Measurements from ENCODE around the gene LRRC34.

The LRRC34 gene

GRCh38 chr3:169813278-169813677 lies 574 bp upstream of the LRRC34 start:
- Histone ChIP-seq H3K27ac (ENCODE audit: low read length) (no peak overlapping the region), H3K27me3 (ENCODE audit: insufficient read depth, low read length) (peaks cover 38% of the 10 kb centered on the region), H3K36me3 (ENCODE audit: insufficient read depth, low read depth, low read length) (no peaks in the 10 kb centered on the region), H3K9me3 (ENCODE audit: insufficient read depth, low read depth, low read length) (peaks cover 5% of the 10 kb centered on the region; the same call in 1 of the 2 replicates), H3K4me1 (ENCODE audit: insufficient read depth, low read length) (peaks cover 10% of the 10 kb centered on the region; the same call in 1 of the 2 replicates), H3K9ac (ENCODE audit: low read depth, low read length) (peak overlapping the region; percentile 71; the same call in 1 of the 2 replicates), H3K4me3 (ENCODE audit: low read length) (peak overlapping the region; percentile 88)

GRCh38 chr3:169811631-169812331 lies 923 bp downstream of the LRRC34 start:
- Histone ChIP-seq H3K9ac (ENCODE audit: low read depth, low read length) (peak overlapping the region; percentile 71; the same call in 1 of the 2 replicates), H3K4me3 (ENCODE audit: low read length) (peak overlapping the region; percentile 88), H3K27ac (ENCODE audit: low read length) (no peak overlapping the region)

GRCh38 chr3:169809230-169809795 lies 3.4 kb downstream of the LRRC34 start:
- peaks cover 32% of the 10 kb centered on the region for H3K27me3 ChIP-seq (ENCODE audit: insufficient read depth, low read length)
- peaks cover 10% of the 10 kb centered on the region; the same call in 1 of the 2 replicates for H3K4me1 ChIP-seq (ENCODE audit: insufficient read depth, low read length)
- no peaks in the 10 kb centered on the region for H3K36me3 ChIP-seq (ENCODE audit: insufficient read depth, low read depth, low read length)
- no peak overlapping the region for H3K4me3 ChIP-seq (ENCODE audit: low read length)
- no peak overlapping the region for H3K27ac ChIP-seq (ENCODE audit: low read length)
- H3K9me3 ChIP-seq (ENCODE audit: insufficient read depth, low read depth, low read length), result no peaks in the 10 kb centered on the region
- no peak overlapping the region for H3K9ac ChIP-seq (ENCODE audit: low read depth, low read length)

More at GRCh38 chr3:169811631-169812331, 923 bp downstream of the LRRC34 start:
- Histone ChIP-seq H3K36me3 (ENCODE audit: insufficient read depth, low read depth, low read length) (no peaks in the 10 kb centered on the region), H3K9me3 (ENCODE audit: insufficient read depth, low read depth, low read length) (peaks cover 5% of the 10 kb centered on the region; the same call in 1 of the 2 replicates), H3K27me3 (ENCODE audit: insufficient read depth, low read length) (peaks cover 38% of the 10 kb centered on the region), H3K4me1 (ENCODE audit: insufficient read depth, low read length) (peaks cover 10% of the 10 kb centered on the region; the same call in 1 of the 2 replicates)

- Histone ChIP-seq H3K9ac (ENCODE audit: low read depth, low read length) (no peak overlapping the region), H3K27ac (ENCODE audit: low read length) (no peak overlapping the region), H3K36me3 (ENCODE audit: insufficient read depth, low read depth, low read length) (peaks cover 7% of the 10 kb centered on the region), H3K27me3 (ENCODE audit: insufficient read depth, low read length) (no peaks in the 10 kb centered on the region), H3K4me3 (ENCODE audit: low read length) (no peak overlapping the region), H3K9me3 (ENCODE audit: insufficient read depth, low read depth, low read length) (no peaks in the 10 kb centered on the region), H3K4me1 (ENCODE audit: insufficient read depth, low read length) (no peaks in the 10 kb centered on the region)
Observed at GRCh38 chr3:169804681-169805080, 8.0 kb downstream of the LRRC34 start.

GRCh38 chr3:169792359-169792758 lies 20.3 kb downstream of the LRRC34 start:
- Histone ChIP-seq H3K9ac (ENCODE audit: low read depth, low read length) (no peak overlapping the region), H3K4me1 (ENCODE audit: insufficient read depth, low read length) (no peaks in the 10 kb centered on the region), H3K27me3 (ENCODE audit: insufficient read depth, low read length) (no peaks in the 10 kb centered on the region), H3K4me3 (ENCODE audit: low read length) (no peak overlapping the region), H3K36me3 (ENCODE audit: insufficient read depth, low read depth, low read length) (peaks cover 26% of the 10 kb centered on the region), H3K27ac (ENCODE audit: low read length) (no peak overlapping the region), H3K9me3 (ENCODE audit: insufficient read depth, low read depth, low read length) (no peaks in the 10 kb centered on the region)

GRCh38 chr3:169790687-169791429 lies 21.8 kb downstream of the LRRC34 start:
- Histone ChIP-seq H3K27ac (ENCODE audit: low read length) (no peak overlapping the region), H3K4me3 (ENCODE audit: low read length) (no peak overlapping the region), H3K9ac (ENCODE audit: low read depth, low read length) (no peak overlapping the region), H3K27me3 (ENCODE audit: insufficient read depth, low read length) (no peaks in the 10 kb centered on the region), H3K36me3 (ENCODE audit: insufficient read depth, low read depth, low read length) (peaks cover 41% of the 10 kb centered on the region), H3K4me1 (ENCODE audit: insufficient read depth, low read length) (no peaks in the 10 kb centered on the region), H3K9me3 (ENCODE audit: insufficient read depth, low read depth, low read length) (no peaks in the 10 kb centered on the region)

GRCh38 chr3:169790219-169790618 lies 22.5 kb downstream of the LRRC34 start:
- H3K36me3 ChIP-seq (ENCODE audit: insufficient read depth, low read depth, low read length), result peaks cover 47% of the 10 kb centered on the region

GRCh38 chr3:169787791-169788190 lies 24.9 kb downstream of the LRRC34 start:
- H3K4me3 ChIP-seq (ENCODE audit: low read length), result no peak overlapping the region
- H3K27ac ChIP-seq (ENCODE audit: low read length), result no peak overlapping the region
- H3K9ac ChIP-seq (ENCODE audit: low read depth, low read length), result no peak overlapping the region
- H3K4me1 ChIP-seq (ENCODE audit: insufficient read depth, low read length), result no peaks in the 10 kb centered on the region
- peaks cover 69% of the 10 kb centered on the region for H3K36me3 ChIP-seq (ENCODE audit: insufficient read depth, low read depth, low read length)
- H3K27me3 ChIP-seq (ENCODE audit: insufficient read depth, low read length), result no peaks in the 10 kb centered on the region
- H3K9me3 ChIP-seq (ENCODE audit: insufficient read depth, low read depth, low read length), result no peaks in the 10 kb centered on the region

More at GRCh38 chr3:169790219-169790618, 22.5 kb downstream of the LRRC34 start:
- no peak overlapping the region for H3K9ac ChIP-seq (ENCODE audit: low read depth, low read length)
- no peak overlapping the region for H3K4me3 ChIP-seq (ENCODE audit: low read length)
- no peak overlapping the region for H3K27ac ChIP-seq (ENCODE audit: low read length)
- no peaks in the 10 kb centered on the region for H3K9me3 ChIP-seq (ENCODE audit: insufficient read depth, low read depth, low read length)
- no peaks in the 10 kb centered on the region for H3K4me1 ChIP-seq (ENCODE audit: insufficient read depth, low read length)
- H3K27me3 ChIP-seq (ENCODE audit: insufficient read depth, low read length), result no peaks in the 10 kb centered on the region

- Histone ChIP-seq H3K27ac (ENCODE audit: low read length) (no peak overlapping the region), H3K27me3 (ENCODE audit: insufficient read depth, low read length) (no peaks in the 10 kb centered on the region), H3K9me3 (ENCODE audit: insufficient read depth, low read depth, low read length) (no peaks in the 10 kb centered on the region), H3K4me1 (ENCODE audit: insufficient read depth, low read length) (no peaks in the 10 kb centered on the region), H3K4me3 (ENCODE audit: low read length) (no peak overlapping the region), H3K36me3 (ENCODE audit: insufficient read depth, low read depth, low read length) (peaks cover 72% of the 10 kb centered on the region), H3K9ac (ENCODE audit: low read depth, low read length) (no peak overlapping the region)
Observed at GRCh38 chr3:169787120-169787519, 25.6 kb downstream of the LRRC34 start.

GRCh38 chr3:169781209-169781855 lies 31.4 kb downstream of the LRRC34 start:
- Histone ChIP-seq H3K4me3 (ENCODE audit: low read length) (no peak overlapping the region), H3K9me3 (ENCODE audit: insufficient read depth, low read depth, low read length) (no peaks in the 10 kb centered on the region), H3K36me3 (ENCODE audit: insufficient read depth, low read depth, low read length) (peaks cover 96% of the 10 kb centered on the region)

GRCh38 chr3:169780742-169781141 lies 32.0 kb downstream of the LRRC34 start:
- H3K4me1 ChIP-seq (ENCODE audit: insufficient read depth, low read length), result peaks cover 5% of the 10 kb centered on the region; the same call in 1 of the 2 replicates
- H3K9ac ChIP-seq (ENCODE audit: low read depth, low read length), result no peak overlapping the region
- H3K27ac ChIP-seq (ENCODE audit: low read length), result no peak overlapping the region
- H3K27me3 ChIP-seq (ENCODE audit: insufficient read depth, low read length), result no peaks in the 10 kb centered on the region
- H3K4me3 ChIP-seq (ENCODE audit: low read length), result no peak overlapping the region
- H3K9me3 ChIP-seq (ENCODE audit: insufficient read depth, low read depth, low read length), result no peaks in the 10 kb centered on the region
- H3K36me3 ChIP-seq (ENCODE audit: insufficient read depth, low read depth, low read length), result peaks cover 96% of the 10 kb centered on the region

More at GRCh38 chr3:169781209-169781855, 31.4 kb downstream of the LRRC34 start:
- Histone ChIP-seq H3K9ac (ENCODE audit: low read depth, low read length) (no peak overlapping the region), H3K4me1 (ENCODE audit: insufficient read depth, low read length) (no peaks in the 10 kb centered on the region; the same call in 1 of the 2 replicates), H3K27ac (ENCODE audit: low read length) (no peak overlapping the region), H3K27me3 (ENCODE audit: insufficient read depth, low read length) (no peaks in the 10 kb centered on the region)
